ENCODE measurements around the gene PAFAH2. TPM values are rescaled to one million over a fixed set of nuclear protein-coding genes. Genes with fewer than 3 reads are reported as not detected.
A peak's percentile ranks its signal among the peaks of the same experiment; 100 is the strongest.

PAFAH2 gene
- total RNA-seq, 4 donors from 2014 or later: 11.8 to 23.0 (median 17.1) TPM

DNA sequence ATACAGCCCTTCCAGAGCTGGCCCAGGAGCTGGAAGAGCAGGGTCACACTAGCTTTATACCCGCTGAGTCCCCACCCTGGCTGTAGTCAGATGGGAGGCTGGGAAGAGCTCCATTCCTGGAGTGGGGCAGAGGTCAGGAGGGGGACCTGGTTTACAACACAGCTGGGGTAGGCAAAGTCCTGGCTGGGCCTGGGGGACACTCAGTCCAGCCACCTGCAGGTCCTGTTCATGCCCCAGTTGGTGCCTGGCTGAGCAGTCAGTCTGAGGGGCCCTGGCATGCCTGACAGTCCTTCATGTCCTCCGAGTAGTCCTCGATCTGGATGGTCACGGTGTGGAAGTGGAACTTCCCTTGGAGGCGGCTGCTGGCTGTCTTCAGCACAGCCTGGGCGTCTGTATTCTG lies 41.0 kb upstream of the PAFAH2 start:
- intact Hi-C loops (cut with DNase I; ENCODE audit: low total_unique reads): loop anchor here (10.0 kb wide), 1 partner anchor 56 kb away; no protein-coding TSS in a partner anchor
- no peak for DNase-seq (ENCODE audit: low spot score in 2 of 2)
- WGBS, 2 donors: 78 to 91% methylated on average over 4 to 6 of the region's 6 CpGs
- TF ChIP-seq POLR2A (IDR thresholded peaks at IDR 0.05) (no peak), CTCF (IDR thresholded peaks at IDR 0.05) (no peak)
- H3K4me3 ChIP-seq (ENCODE audit: low read depth, poor library complexity, severe bottlenecking): no peak overlapping the region

DNA sequence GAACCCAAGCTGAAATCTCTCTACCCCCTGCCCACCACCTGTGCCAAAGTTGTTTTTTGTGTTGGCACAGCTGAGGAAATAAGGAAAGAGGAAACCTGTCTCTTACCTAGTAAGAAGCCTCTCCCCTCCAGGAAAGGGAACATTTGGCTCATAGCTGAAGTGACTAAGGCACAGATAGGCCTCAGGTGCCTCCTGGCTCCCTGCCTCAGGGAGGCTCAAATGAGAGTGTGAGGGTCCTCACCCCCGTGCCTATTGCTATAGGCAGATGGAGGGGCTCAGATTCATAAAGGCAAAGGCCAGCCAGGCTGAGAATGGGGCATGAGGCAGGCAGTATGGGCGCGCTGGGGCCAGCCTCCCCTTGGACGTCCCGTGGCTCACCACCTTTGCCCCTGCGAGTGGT lies 40.6 kb upstream of the PAFAH2 start:
- 82 to 84% methylated on average over 6 of the region's 6 CpGs for WGBS, 2 donors
- intact Hi-C loops (cut with DNase I; ENCODE audit: low total_unique reads): loop anchor here (10.0 kb wide), 1 partner anchor 56 kb away; no protein-coding TSS in a partner anchor

GRCh38 chr1:26037904-26038303 lies 40.0 kb upstream of the PAFAH2 start:
- 84 to 88% methylated on average over 6 of the region's 6 CpGs for WGBS, 2 donors
- H3K4me3 ChIP-seq (ENCODE audit: low read depth, poor library complexity, severe bottlenecking): no peak overlapping the region
- no peak for DNase-seq (ENCODE audit: low spot score in 2 of 2)
- TF ChIP-seq POLR2A (IDR thresholded peaks at IDR 0.05): no peak
- no peak for TF ChIP-seq CTCF (IDR thresholded peaks at IDR 0.05)
- intact Hi-C loops (cut with DNase I; ENCODE audit: low total_unique reads): loop anchor here (10.0 kb wide), 1 partner anchor 57 kb away; no protein-coding TSS in a partner anchor

More for the DNA sequence above, 40.6 kb upstream of the PAFAH2 start:
- TF ChIP-seq POLR2A (IDR thresholded peaks at IDR 0.05): no peak
- no peak for TF ChIP-seq CTCF (IDR thresholded peaks at IDR 0.05)
- DNase-seq (ENCODE audit: low spot score in 2 of 2): no peak
- no peak overlapping the region for H3K4me3 ChIP-seq (ENCODE audit: low read depth, poor library complexity, severe bottlenecking)

DNA sequence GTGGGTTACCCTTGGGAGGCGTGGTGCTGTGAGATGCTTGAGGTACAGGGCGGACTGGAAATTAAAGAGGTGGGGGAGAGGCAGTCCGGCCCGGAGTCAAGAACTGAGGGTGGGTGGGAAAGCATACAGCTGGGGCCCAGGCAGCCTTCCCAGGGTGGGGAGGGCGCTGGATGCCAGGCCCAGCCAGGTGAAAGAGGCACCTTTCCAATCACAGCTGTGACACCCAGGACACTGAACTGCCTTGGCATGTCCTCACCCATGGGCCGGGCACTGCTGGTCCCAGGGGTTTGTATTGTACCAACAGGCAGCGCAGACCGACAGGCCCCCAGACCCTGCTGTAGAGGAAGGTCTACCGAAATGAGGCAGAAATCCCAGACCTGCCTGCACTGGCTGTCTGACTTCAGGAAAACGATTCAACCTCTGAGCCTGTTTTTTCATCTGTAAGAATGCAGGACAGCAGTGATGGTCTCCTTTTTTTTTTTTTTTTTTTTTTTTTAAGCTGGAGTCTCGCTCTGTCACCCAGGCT lies 39.0 kb upstream of the PAFAH2 start:
- TF ChIP-seq CTCF (IDR thresholded peaks at IDR 0.05): no peak
- no peak for TF ChIP-seq POLR2A (IDR thresholded peaks at IDR 0.05)
- no peak overlapping the region for H3K4me3 ChIP-seq (ENCODE audit: low read depth, poor library complexity, severe bottlenecking)
- DNase-seq (ENCODE audit: low spot score in 2 of 2): no peak
- WGBS, 2 donors: 64 to 70% methylated on average over 11 of the region's 11 CpGs
- intact Hi-C loops (cut with DNase I; ENCODE audit: low total_unique reads): loop anchor here (10.0 kb wide), 1 partner anchor 58 kb away; no protein-coding TSS in a partner anchor

DNA sequence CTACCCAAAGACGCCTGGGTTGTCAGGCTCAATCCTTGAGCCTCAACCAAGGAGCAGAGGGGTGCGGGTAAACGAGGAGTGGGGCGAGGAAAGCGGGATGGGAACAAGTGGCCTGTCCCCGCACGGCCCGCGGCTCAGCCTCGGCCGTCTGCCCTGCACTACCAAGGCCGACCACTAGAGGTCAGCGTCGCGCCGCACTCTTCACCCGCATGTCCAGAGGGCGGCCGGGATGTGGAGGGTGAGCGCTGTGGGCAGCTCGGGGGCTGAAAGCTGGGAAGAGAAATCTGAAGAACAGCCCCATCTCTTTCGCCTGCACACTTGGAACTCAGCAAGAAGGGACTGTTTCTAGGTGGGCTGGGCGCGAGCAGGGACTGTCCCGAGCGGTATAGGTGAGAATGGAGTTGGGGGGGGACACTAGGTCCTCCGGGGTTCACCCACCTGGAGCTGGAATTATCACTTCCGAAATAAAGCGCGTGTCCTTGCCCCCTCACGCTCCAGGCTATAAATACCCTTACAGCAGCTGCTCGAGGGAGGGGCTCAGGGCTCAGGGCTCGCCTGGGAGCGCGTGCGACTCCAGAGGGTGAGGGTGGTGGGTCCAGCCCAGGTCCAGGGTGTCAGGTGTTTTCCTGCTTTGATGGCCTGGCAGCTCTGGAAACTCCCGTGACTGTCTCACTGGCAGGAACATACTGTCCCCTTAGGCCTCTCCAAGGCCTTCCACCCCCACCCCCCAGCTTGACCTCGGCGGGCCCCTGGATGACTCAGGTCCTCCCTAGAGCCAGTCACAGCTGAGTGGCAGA lies 38.3 kb upstream of the PAFAH2 start:
- intact Hi-C loops (cut with DNase I; ENCODE audit: low total_unique reads): loop anchor here (10.0 kb wide), 1 partner anchor 59 kb away; no protein-coding TSS in a partner anchor
- TF ChIP-seq POLR2A (IDR thresholded peaks at IDR 0.05) (no peak), CTCF (IDR thresholded peaks at IDR 0.05) (peak in 1 of 3 donors; percentile 96)
- DNase-seq (ENCODE audit: low spot score in 2 of 2): peak; percentile 65 to 96
- peak overlapping the region; percentile 86 for H3K4me3 ChIP-seq (ENCODE audit: low read depth, poor library complexity, severe bottlenecking)
- 11 to 12% methylated on average over 36 to 37 of the region's 39 CpGs for WGBS, 2 donors
